Glutamatergic neuron (in vitro differentiated cells): ENCODE measurements around the gene SLC28A1. TPM values are rescaled to one million over a fixed set of nuclear protein-coding genes. Genes with fewer than 3 reads are reported as not detected.

Experiments used
- DNase-seq: peaks from one replicate; pipeline ENCODE4 v3.0.0; 2022
- H3K27ac Mint-ChIP-seq: one replicate; pipeline ENCODE4 v1.8.0; 2020; ENCODE audit warnings: mild to moderate bottlenecking, mixed read lengths, inconsistent platforms; ENCODE audit not compliant: unreplicated experiment
- H3K27me3 Mint-ChIP-seq: one replicate; pipeline ENCODE4 v1.8.0; 2020; ENCODE audit warnings: mild to moderate bottlenecking, moderate library complexity, mixed read lengths, inconsistent platforms; ENCODE audit not compliant: unreplicated experiment
- H3K36me3 Mint-ChIP-seq: one replicate; pipeline ENCODE4 v1.8.0; 2020; ENCODE audit warnings: mild to moderate bottlenecking, mixed read lengths, inconsistent platforms; ENCODE audit not compliant: unreplicated experiment
- H3K4me1 Mint-ChIP-seq: one replicate; pipeline ENCODE4 v1.8.0; 2020; ENCODE audit warnings: mild to moderate bottlenecking, low read depth, mixed read lengths, inconsistent platforms; ENCODE audit not compliant: unreplicated experiment
- H3K4me3 Mint-ChIP-seq: one replicate; pipeline ENCODE4 v1.8.0; 2020; ENCODE audit warnings: mild to moderate bottlenecking, mixed read lengths, inconsistent platforms; ENCODE audit not compliant: unreplicated experiment
- H3K9me3 Mint-ChIP-seq: one replicate; pipeline ENCODE4 v1.8.0; 2020; ENCODE audit warnings: mild to moderate bottlenecking, moderate library complexity, mixed read lengths, inconsistent platforms; ENCODE audit not compliant: unreplicated experiment
- total RNA-seq: library from RNA; stranded (reverse); fragmentation: NEBNext Ultra II Directional; extraction: Animal tissue kit (Norgen Biotek cat#: 25700); gene quantifications from one replicate; pipeline ENCODE4 v1.2.1, GENCODE V29; 2021; ENCODE audit not compliant: unreplicated experiment
- TF ChIP-seq, protein P1 (sequence below): fragments of 200-600 bp; sonication (generic); IDR thresholded peaks from one replicate; pipeline ENCODE4 v1.5.0; 2021; ENCODE audit not compliant: partially characterized antibody, unreplicated experiment

SLC28A1 gene
- total RNA-seq, 1 donor from 2014 or later = 0.25 TPM

DNA sequence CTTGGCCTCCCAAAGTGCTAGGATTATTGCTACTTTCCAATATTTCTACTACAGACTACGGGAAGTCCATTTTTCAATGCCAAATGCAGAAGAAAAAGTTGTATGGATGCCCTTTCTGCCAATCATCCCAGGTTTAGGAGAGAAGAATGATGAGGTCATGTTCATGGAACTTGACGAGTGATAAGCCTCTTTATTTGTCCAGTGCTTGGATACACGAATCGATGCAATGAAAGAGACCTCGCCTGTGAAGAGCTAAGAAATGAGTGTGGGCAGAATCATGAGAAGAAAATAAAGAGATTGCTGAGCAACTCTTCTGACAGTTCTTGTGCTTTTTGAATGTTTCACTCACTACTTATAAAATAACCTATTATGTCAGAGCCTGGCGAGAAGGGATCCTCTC lies 996 bp upstream of the SLC28A1 start:
- peaks cover 11% of the 10 kb centered on the region for H3K27me3 Mint-ChIP-seq
- TF ChIP-seq, protein P1, sequence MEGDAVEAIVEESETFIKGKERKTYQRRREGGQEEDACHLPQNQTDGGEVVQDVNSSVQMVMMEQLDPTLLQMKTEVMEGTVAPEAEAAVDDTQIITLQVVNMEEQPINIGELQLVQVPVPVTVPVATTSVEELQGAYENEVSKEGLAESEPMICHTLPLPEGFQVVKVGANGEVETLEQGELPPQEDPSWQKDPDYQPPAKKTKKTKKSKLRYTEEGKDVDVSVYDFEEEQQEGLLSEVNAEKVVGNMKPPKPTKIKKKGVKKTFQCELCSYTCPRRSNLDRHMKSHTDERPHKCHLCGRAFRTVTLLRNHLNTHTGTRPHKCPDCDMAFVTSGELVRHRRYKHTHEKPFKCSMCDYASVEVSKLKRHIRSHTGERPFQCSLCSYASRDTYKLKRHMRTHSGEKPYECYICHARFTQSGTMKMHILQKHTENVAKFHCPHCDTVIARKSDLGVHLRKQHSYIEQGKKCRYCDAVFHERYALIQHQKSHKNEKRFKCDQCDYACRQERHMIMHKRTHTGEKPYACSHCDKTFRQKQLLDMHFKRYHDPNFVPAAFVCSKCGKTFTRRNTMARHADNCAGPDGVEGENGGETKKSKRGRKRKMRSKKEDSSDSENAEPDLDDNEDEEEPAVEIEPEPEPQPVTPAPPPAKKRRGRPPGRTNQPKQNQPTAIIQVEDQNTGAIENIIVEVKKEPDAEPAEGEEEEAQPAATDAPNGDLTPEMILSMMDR = no peak
- no peaks in the 10 kb centered on the region for H3K36me3 Mint-ChIP-seq
- H3K4me3 Mint-ChIP-seq = no peak overlapping the region
- H3K9me3 Mint-ChIP-seq = no peaks in the 10 kb centered on the region
- H3K27ac Mint-ChIP-seq = no peak overlapping the region
- H3K4me1 Mint-ChIP-seq = peaks cover 8% of the 10 kb centered on the region
- DNase-seq = no peak

DNA sequence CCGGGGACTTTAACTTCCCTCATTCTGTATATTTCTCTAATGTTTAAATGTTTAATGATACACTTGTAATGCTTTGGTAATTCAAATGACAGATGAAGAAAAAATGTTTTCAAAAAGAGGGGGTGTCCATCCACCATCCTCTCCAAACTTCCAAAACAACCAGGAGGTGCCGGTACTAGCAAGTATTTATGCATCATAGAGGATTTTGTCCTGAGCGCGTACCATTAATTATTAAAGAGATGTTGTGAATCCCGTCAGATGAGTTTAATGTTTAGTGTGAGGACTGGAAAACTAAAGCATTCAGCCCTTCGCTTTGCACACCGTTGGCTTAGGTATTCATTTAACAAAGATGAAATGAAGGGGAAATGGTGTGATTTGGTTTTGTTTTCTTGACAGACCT lies 1.3 kb downstream of the SLC28A1 start:
- Mint-ChIP-seq H3K4me1 (peaks cover 15% of the 10 kb centered on the region), H3K4me3 (no peak overlapping the region), H3K36me3 (no peaks in the 10 kb centered on the region), H3K27ac (peak overlapping the region; percentile 25), H3K27me3 (peaks cover 5% of the 10 kb centered on the region), H3K9me3 (peaks cover 4% of the 10 kb centered on the region)
- TF ChIP-seq, protein P1 = no peak
- DNase-seq = no peak

DNA sequence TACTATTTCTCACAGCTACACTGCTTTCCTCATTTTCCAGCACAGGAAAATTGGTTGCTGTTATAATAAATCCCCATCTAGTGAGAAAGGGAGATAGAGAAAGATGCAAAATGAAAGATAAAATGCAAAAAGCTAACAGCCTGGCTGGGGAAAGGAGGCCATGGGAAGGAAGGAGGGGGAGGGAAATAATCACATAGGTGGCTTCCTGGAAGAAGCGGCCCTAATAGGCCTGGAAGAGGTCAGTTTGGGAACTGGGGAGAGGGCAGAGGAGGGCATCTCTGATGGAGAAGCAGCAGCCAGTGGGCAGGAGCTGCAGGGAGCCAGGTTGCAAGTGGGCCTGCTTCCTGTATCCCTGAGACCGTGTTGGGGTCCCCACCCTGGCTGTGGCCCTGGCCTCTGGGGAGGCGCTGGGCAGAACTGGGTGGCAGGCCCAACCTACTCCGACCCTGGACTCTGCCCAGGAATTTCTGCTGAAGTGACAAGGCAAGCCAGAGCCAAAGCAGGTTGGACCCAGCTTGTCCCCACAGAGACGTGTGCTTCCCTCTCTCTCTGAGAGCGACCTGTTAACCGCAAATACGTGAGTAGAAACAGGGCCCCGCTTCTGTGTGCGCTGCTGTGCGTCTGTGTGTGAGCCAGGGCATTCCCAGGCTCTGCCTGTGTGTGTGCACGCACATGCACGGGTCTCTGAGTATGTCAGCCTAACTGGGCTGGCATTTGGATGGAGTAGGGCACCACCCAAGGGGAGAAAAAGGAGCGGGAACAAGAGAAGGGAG lies 1.9 kb downstream of the SLC28A1 start:
- peak overlapping the region; percentile 25 for H3K27ac Mint-ChIP-seq
- no peak for DNase-seq
- H3K4me1 Mint-ChIP-seq = peaks cover 20% of the 10 kb centered on the region
- TF ChIP-seq, protein P1 = no peak
- no peaks in the 10 kb centered on the region for H3K36me3 Mint-ChIP-seq
- peaks cover 7% of the 10 kb centered on the region for H3K27me3 Mint-ChIP-seq
- no peak overlapping the region for H3K4me3 Mint-ChIP-seq
- peaks cover 5% of the 10 kb centered on the region for H3K9me3 Mint-ChIP-seq

DNA sequence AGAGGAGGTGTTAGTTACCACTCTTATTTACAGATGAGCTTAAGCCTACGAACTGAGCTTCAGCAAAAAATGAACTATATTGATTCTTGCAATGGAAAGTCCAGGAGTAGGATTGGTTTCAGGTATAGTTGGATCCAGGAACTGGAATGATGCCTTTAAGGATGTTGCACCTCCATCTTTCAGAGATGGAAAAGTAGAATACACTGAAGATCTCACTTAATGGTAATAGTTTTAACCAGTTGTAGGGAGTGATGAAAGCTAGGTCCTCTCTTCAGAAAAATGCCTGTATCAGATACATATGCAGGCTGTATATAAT lies 2.5 kb downstream of the SLC28A1 start:
- Mint-ChIP-seq H3K36me3 (no peaks in the 10 kb centered on the region), H3K4me3 (no peak overlapping the region), H3K27me3 (peaks cover 7% of the 10 kb centered on the region), H3K9me3 (peaks cover 5% of the 10 kb centered on the region), H3K27ac (no peak overlapping the region), H3K4me1 (peaks cover 20% of the 10 kb centered on the region)
- no peak for DNase-seq
- TF ChIP-seq, protein P1 = no peak

DNA sequence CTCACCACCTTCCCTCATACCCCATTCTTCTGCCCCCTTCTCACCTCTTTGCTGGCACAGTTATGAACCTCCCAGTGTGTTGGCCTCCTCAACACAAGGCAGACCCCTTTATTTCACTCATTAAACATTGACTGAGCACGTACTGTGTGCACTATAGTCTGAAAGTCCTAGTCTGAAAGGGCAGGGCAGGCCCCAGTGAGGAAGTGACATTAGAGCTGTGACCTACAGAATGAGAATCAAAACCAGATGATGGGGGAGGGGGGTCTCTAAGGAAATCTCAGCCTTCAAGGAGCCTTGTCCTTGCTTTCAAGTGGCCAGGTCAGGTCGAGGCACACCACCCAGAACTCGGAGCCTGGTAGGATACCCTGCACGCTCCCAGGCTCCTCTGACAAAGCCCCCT lies 3.5 kb downstream of the SLC28A1 start:
- TF ChIP-seq, protein P1 = no peak
- Mint-ChIP-seq H3K4me1 (peaks cover 20% of the 10 kb centered on the region), H3K36me3 (no peaks in the 10 kb centered on the region), H3K27me3 (peaks cover 7% of the 10 kb centered on the region), H3K27ac (peak overlapping the region; percentile 68), H3K4me3 (peak overlapping the region; percentile 20), H3K9me3 (peaks cover 5% of the 10 kb centered on the region)
- DNase-seq = no peak
